ENCODE data around the gene MAGEA4.

The MAGEA4 gene

DNA sequence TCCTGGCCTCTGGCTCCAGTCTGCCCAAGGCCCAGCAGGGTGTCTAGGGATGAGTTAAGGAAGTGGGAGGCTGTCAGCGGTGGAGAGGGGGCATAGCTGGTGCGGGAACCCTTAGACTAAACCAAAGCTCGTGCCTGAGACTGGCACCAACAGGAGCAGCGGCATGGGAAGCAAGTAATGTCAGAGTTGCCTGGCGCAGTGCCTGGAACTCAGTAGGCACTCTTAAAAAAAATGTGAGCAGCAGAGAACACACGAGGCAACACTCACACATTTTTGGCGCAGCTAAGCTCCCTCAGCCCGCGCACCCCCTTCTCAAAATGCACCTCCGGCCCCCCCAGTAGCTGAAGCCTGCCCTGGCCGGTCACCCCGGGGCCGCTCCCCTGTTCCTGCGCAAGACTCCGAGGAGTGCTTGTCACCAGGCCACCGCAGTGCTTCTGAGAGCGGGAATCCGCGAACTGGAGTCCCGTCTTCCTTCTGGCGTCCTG, 61.2 kb downstream of the MAGEA4 start:
- TF ChIP-seq CTCF (IDR thresholded peaks at IDR 0.05; ENCODE audit: insufficient read depth, low read depth, low read length, missing control alignments), result no peak
- DNase-seq (ENCODE audit: low read depth), result peak; percentile 29
- H3K4me3 ChIP-seq (ENCODE audit: low read length), result peak overlapping the region; percentile 64

Measured in epithelial cell of esophagus (primary cell).